LNCaP clone FGC (cell line): ENCODE measurements around the gene HOXD11.

ENCODE experiments used
- DNase-seq: peaks from one replicate; pipeline ENCODE4 v3.0.0-alpha.2; 2011; ENCODE audit warnings: low read depth
- H3K4me3 ChIP-seq: 2 replicates; pipeline ENCODE4 v1.5.1; 2011; ENCODE audit warnings: mild to moderate bottlenecking, low read depth, low read length, control low read depth
- CTCF ChIP-seq: IDR thresholded peaks from 2 replicates; pipeline ENCODE4 v1.5.1; 2012; ENCODE audit warnings: mild to moderate bottlenecking; ENCODE audit not compliant: control insufficient read depth, insufficient read depth; ENCODE audit errors: extremely low read depth

The HOXD11 gene

GRCh38 chr2:176124947-176125771, 18.1 kb downstream of the HOXD11 start:
- no peak for DNase-seq
- no peak overlapping the region for H3K4me3 ChIP-seq
- TF ChIP-seq CTCF: no peak

GRCh38 chr2:176125772-176126054, 18.6 kb downstream of the HOXD11 start:
- DNase-seq: no peak
- no peak for TF ChIP-seq CTCF
- H3K4me3 ChIP-seq: no peak overlapping the region

- TF ChIP-seq CTCF: peak; percentile 74
- H3K4me3 ChIP-seq: no peak overlapping the region
- DNase-seq: no peak
Observed at GRCh38 chr2:176126929-176127773, 20.1 kb downstream of the HOXD11 start.

GRCh38 chr2:176127774-176128072, 20.6 kb downstream of the HOXD11 start:
- DNase-seq: no peak
- H3K4me3 ChIP-seq: no peak overlapping the region
- no peak for TF ChIP-seq CTCF

GRCh38 chr2:176128172-176128981, 21.3 kb downstream of the HOXD11 start:
- no peak overlapping the region for H3K4me3 ChIP-seq
- DNase-seq: no peak
- TF ChIP-seq CTCF: no peak

- DNase-seq: no peak
- no peak within 1 kb of the TSS for H3K4me3 ChIP-seq
- TF ChIP-seq CTCF: no peak
Observed at GRCh38 chr2:176128982-176129796, 22.1 kb downstream of the HOXD11 start, which contains the start of gene HOXD8. Gene HOXD8 (plus strand): TSS chr2:176129705. CDS start chr2:176130367, 662 bp downstream.
